SK-N-SH treated with all-trans-retinoic acid at 6 μM for 48 hours (cell line): ENCODE results near the gene TMEM269.

Experiments
- ATAC-seq: fragments of 200-7000 bp; cut with Tn5 transposase; 3 replicates; pipeline ENCODE4 v1.9.1; 2020; ENCODE audit warnings: mild to moderate bottlenecking, moderate library complexity
- ARNTL ChIP-seq: fragments of 450-650 bp; formaldehyde crosslinking; IDR thresholded peaks from 2 replicates; pipeline ENCODE4 v1.5.0; 2020; ENCODE audit warnings: low read depth, mild to moderate bottlenecking, moderate library complexity, borderline replicate concordance
- CREB5 ChIP-seq: fragments of 250-450 bp; sonication (Bioruptor Pico); IDR thresholded peaks from 2 replicates; pipeline ENCODE4 v1.5.1; 2020; ENCODE audit warnings: low read depth, mild to moderate bottlenecking, moderate library complexity
- CSDC2 ChIP-seq: fragments of 250-450 bp; sonication (Bioruptor Pico); IDR thresholded peaks from 2 replicates; pipeline ENCODE4 v1.5.0; 2020; ENCODE audit warnings: mild to moderate bottlenecking, moderate library complexity
- CSRNP3 ChIP-seq: fragments of 250-450 bp; sonication (Bioruptor Pico); IDR thresholded peaks from 2 replicates; pipeline ENCODE4 v1.5.1; 2021; ENCODE audit warnings: mild to moderate bottlenecking, moderate library complexity
- ESRRG ChIP-seq: fragments of 250-450 bp; sonication (Bioruptor Pico); IDR thresholded peaks from 2 replicates; pipeline ENCODE4 v1.6.1; 2021; ENCODE audit warnings: mild to moderate bottlenecking
- GLIS3 ChIP-seq: fragments of 250-450 bp; sonication (Bioruptor Pico); IDR thresholded peaks from 2 replicates; pipeline ENCODE4 v1.5.0; 2020; ENCODE audit warnings: mild to moderate bottlenecking, moderate library complexity
- ISL1 ChIP-seq: fragments of 250-450 bp; sonication (Bioruptor Pico); IDR thresholded peaks from 2 replicates; pipeline ENCODE4 v2.1.2; 2022; ENCODE audit warnings: mild to moderate bottlenecking, moderate library complexity
- OSR1 ChIP-seq: fragments of 250-450 bp; sonication (Bioruptor Pico); IDR thresholded peaks from 2 replicates; pipeline ENCODE4 v1.8.0; 2022; ENCODE audit warnings: moderate library complexity, mild to moderate bottlenecking, inconsistent platforms
- PATZ1 ChIP-seq: fragments of 250-450 bp; sonication (Bioruptor Pico); IDR thresholded peaks from 2 replicates; pipeline ENCODE4 v1.8.0; 2020; ENCODE audit warnings: mild to moderate bottlenecking, moderate library complexity, borderline replicate concordance
- POU6F1 ChIP-seq: fragments of 250-450 bp; sonication (Bioruptor Pico); IDR thresholded peaks from 2 replicates; pipeline ENCODE4 v1.8.0; 2021; ENCODE audit warnings: low read depth, mild to moderate bottlenecking, moderate library complexity, borderline replicate concordance
- PPARA ChIP-seq: fragments of 250-450 bp; sonication (Bioruptor Pico); IDR thresholded peaks from 2 replicates; pipeline ENCODE4 v1.5.0; 2020; ENCODE audit warnings: mild to moderate bottlenecking, borderline replicate concordance
- RARB ChIP-seq: fragments of 250-450 bp; sonication (Bioruptor Pico); IDR thresholded peaks from 2 replicates; pipeline ENCODE4 v1.8.0; 2021; ENCODE audit warnings: mild to moderate bottlenecking, moderate library complexity
- SNAI2 ChIP-seq: fragments of 250-450 bp; sonication (Bioruptor Pico); IDR thresholded peaks from 2 replicates; pipeline ENCODE4 v1.5.0; 2020; ENCODE audit warnings: mild to moderate bottlenecking, moderate library complexity
- TCF4 ChIP-seq: fragments of 250-450 bp; sonication (Bioruptor Pico); IDR thresholded peaks from 2 replicates; pipeline ENCODE4 v1.8.0; 2021; ENCODE audit warnings: mild to moderate bottlenecking, moderate library complexity, borderline replicate concordance
- TOX ChIP-seq: fragments of 250-450 bp; sonication (Bioruptor Pico); IDR thresholded peaks from 2 replicates; pipeline ENCODE4 v1.8.0; 2021; ENCODE audit warnings: mild to moderate bottlenecking, moderate library complexity, borderline replicate concordance
- TSHZ2 ChIP-seq: fragments of 250-450 bp; sonication (Bioruptor Pico); IDR thresholded peaks from 2 replicates; pipeline ENCODE4 v1.5.0; 2020; ENCODE audit warnings: mild to moderate bottlenecking, moderate library complexity
- ZC3H10 ChIP-seq: fragments of 250-450 bp; sonication (Bioruptor Pico); IDR thresholded peaks from 2 replicates; pipeline ENCODE4 v1.5.1; 2021; ENCODE audit warnings: mild to moderate bottlenecking, moderate library complexity
- ZFP30 ChIP-seq: fragments of 450-650 bp; formaldehyde crosslinking; IDR thresholded peaks from 2 replicates; pipeline ENCODE4 v1.5.0; 2022; ENCODE audit warnings: mild to moderate bottlenecking, moderate library complexity
- ZNF565 ChIP-seq: fragments of 450-650 bp; formaldehyde crosslinking; conservative IDR thresholded peaks from 2 replicates; pipeline ENCODE4 v1.5.0; 2020; ENCODE audit warnings: low read depth, mild to moderate bottlenecking, moderate library complexity
- ZNF70 ChIP-seq: fragments of 450-650 bp; formaldehyde crosslinking; IDR thresholded peaks from 2 replicates; pipeline ENCODE4 v1.5.0; 2020; ENCODE audit warnings: mild to moderate bottlenecking, moderate library complexity
- ZNF8 ChIP-seq: fragments of 450-650 bp; formaldehyde crosslinking; IDR thresholded peaks from 2 replicates; pipeline ENCODE4 v1.5.0; 2020; ENCODE audit warnings: mild to moderate bottlenecking, moderate library complexity

TMEM269 gene

GRCh38 chr1:42832641-42833240 lies 48.0 kb downstream of the TMEM269 start:
- TF ChIP-seq PATZ1 (CRISPR knock-in tag) (no peak), ZNF565 (CRISPR knock-in tag) (no peak), OSR1 (CRISPR knock-in tag) (no peak), PPARA (no peak), ARNTL (CRISPR knock-in tag) (no peak), ZNF70 (CRISPR knock-in tag) (no peak), ESRRG (no peak), GLIS3 (CRISPR knock-in tag) (no peak), TCF4 (no peak), CSRNP3 (CRISPR knock-in tag) (no peak), ZFP30 (CRISPR knock-in tag) (no peak), CREB5 (CRISPR knock-in tag) (no peak), RARB (CRISPR knock-in tag) (no peak), CSDC2 (CRISPR knock-in tag) (no peak), POU6F1 (CRISPR knock-in tag) (no peak), ISL1 (CRISPR knock-in tag) (no peak), ZNF8 (CRISPR knock-in tag) (no peak), TOX (CRISPR knock-in tag) (no peak), SNAI2 (CRISPR knock-in tag) (no peak), TSHZ2 (CRISPR knock-in tag) (no peak)
- ATAC-seq, result no peak

- TF ChIP-seq CSRNP3 (CRISPR knock-in tag), result no peak
- no peak for ATAC-seq
These were observed 49.2 kb downstream of the TMEM269 start for GRCh38 chr1:42833981-42834380.

GRCh38 chr1:42834803-42835202 lies 50.0 kb downstream of the TMEM269 start:
- TF ChIP-seq TSHZ2 (CRISPR knock-in tag) (no peak), ZNF8 (CRISPR knock-in tag) (no peak), ZC3H10 (CRISPR knock-in tag) (no peak), PATZ1 (CRISPR knock-in tag) (no peak), CSDC2 (CRISPR knock-in tag) (no peak), RARB (CRISPR knock-in tag) (no peak), SNAI2 (CRISPR knock-in tag) (no peak), ISL1 (CRISPR knock-in tag) (no peak), TOX (CRISPR knock-in tag) (no peak), ESRRG (no peak)
- ATAC-seq, result no peak
